Endothelial cell of umbilical vein (primary cell): ENCODE data around the gene GUCY2D. TPM values are rescaled to one million over a fixed set of nuclear protein-coding genes. Genes with fewer than 3 reads are reported as not detected.

ENCODE experiments used
- BruUV-seq: library from RNA; stranded (reverse); fragments of 400-500 nt; replicated peaks from 2 replicates; lab custom pipeline; 2021; lab: Mats Ljungman, UMichigan
- CTCF ChIA-PET: fragments of 300-600, 350-600 bp; sonication (Branson Sonifier 250); formaldehyde crosslinking; loops from one replicate; lab custom pipeline; 2021; ENCODE audit warnings: antibody characterized with exemption, inconsistent platforms; lab: Charles Lee
- POLR2A ChIA-PET: fragments of 300-600, 350-600 bp; sonication (Branson Sonifier 250); formaldehyde crosslinking; loops from one replicate; lab custom pipeline; 2021; ENCODE audit warnings: antibody characterized with exemption, inconsistent platforms; lab: Charles Lee
- DNase-seq: peaks from one replicate; pipeline ENCODE4 v3.0.0-alpha.2; 2011; ENCODE audit warnings: low read depth, low spot score
- FAIRE-seq: peaks from 2 replicates; lab custom pipeline; 2011; peaks lifted over from hg19 to GRCh38; lab: Jason Lieb, UNC
- H2AFZ ChIP-seq: 2 replicates; pipeline ENCODE4 v1.6.0; 2012; ENCODE audit warnings: low read depth, low read length, control low read depth, inconsistent platforms
- H3K27ac ChIP-seq: 2 replicates; pipeline ENCODE4 v1.5.1; 2011; ENCODE audit warnings: low read depth, mild to moderate bottlenecking, control low read depth, low read length, moderate library complexity; ENCODE audit not compliant: insufficient read depth
- H3K27me3 ChIP-seq, 2 experiments: 2 replicates each; pipeline versions ENCODE4 v1.6.0 to v1.6.1; 2011; ENCODE audit warnings: low read length in 2 of 2, mixed read lengths in 1 of 2; ENCODE audit not compliant: control insufficient read depth in 2 of 2, insufficient read depth in 2 of 2
- H3K36me3 ChIP-seq, 2 experiments: 2 replicates in 1 of 2; 3 replicates in 1 of 2; pipeline ENCODE4 v1.5.1; 2011; ENCODE audit warnings: low read length in 2 of 2, mild to moderate bottlenecking in 1 of 2, moderate library complexity in 1 of 2; ENCODE audit not compliant: control insufficient read depth in 2 of 2, insufficient read depth in 2 of 2; ENCODE audit errors: extremely low read depth in 1 of 2
- H3K4me1 ChIP-seq: 3 replicates; pipeline ENCODE4 v1.5.1; 2011; ENCODE audit warnings: mild to moderate bottlenecking, low read length; ENCODE audit not compliant: control insufficient read depth, insufficient read depth; ENCODE audit errors: extremely low read depth
- H3K4me2 ChIP-seq: 2 replicates; pipeline ENCODE4 v1.6.1; 2011; ENCODE audit warnings: low read length, control low read depth, mixed read lengths; ENCODE audit not compliant: insufficient read depth
- H3K4me3 ChIP-seq, 3 experiments: fragments of 200-600 bp in 1 of 3; sonication (generic), shearing (Covaris generic) in 1 of 3; replicated peaks in 1 of 3; 2 replicates each; pipeline ENCODE4 v1.5.1; 2011 to 2016; ENCODE audit warnings: control low read depth in 3 of 3, low read length in 3 of 3, mild to moderate bottlenecking in 2 of 3, inconsistent platforms in 1 of 3, low read depth in 1 of 3, moderate library complexity in 1 of 3; ENCODE audit not compliant: insufficient read depth in 1 of 3
- H3K79me2 ChIP-seq: 2 replicates; pipeline ENCODE4 v1.6.0; 2012; ENCODE audit warnings: low read length, inconsistent platforms; ENCODE audit not compliant: control insufficient read depth, insufficient read depth
- H3K9ac ChIP-seq: replicated peaks from 2 replicates; pipeline ENCODE3; 2011; ENCODE audit warnings: low read length, control low read depth; ENCODE audit not compliant: insufficient read depth; ENCODE audit errors: extremely low read depth
- H3K9me1 ChIP-seq: replicated peaks from 3 replicates; pipeline ENCODE4 v1.6.0; 2011; ENCODE audit warnings: mild to moderate bottlenecking, low read length; ENCODE audit not compliant: control insufficient read depth, insufficient read depth; ENCODE audit errors: extremely low read depth
- H3K9me3 ChIP-seq: replicated peaks from 2 replicates; pipeline ENCODE4 v1.5.1; 2012; ENCODE audit warnings: low read length, inconsistent platforms; ENCODE audit not compliant: control insufficient read depth, insufficient read depth
- H4K20me1 ChIP-seq: replicated peaks from 2 replicates; pipeline ENCODE3; 2011; ENCODE audit warnings: mild to moderate bottlenecking, low read length; ENCODE audit not compliant: control insufficient read depth, insufficient read depth; ENCODE audit errors: extremely low read depth
- CTCF ChIP-seq, 2 donors: IDR thresholded peaks; 1 replicate in 1 of 2; 2 replicates in 1 of 2; pipeline ENCODE4 v1.5.1; 2011; ENCODE audit warnings: low read length in 2 of 2, mild to moderate bottlenecking in 2 of 2, moderate library complexity in 2 of 2, control low read depth in 1 of 2, inconsistent platforms in 1 of 2, low read depth in 1 of 2; ENCODE audit not compliant: insufficient read depth in 1 of 2; ENCODE audit errors: extremely low read depth in 1 of 2
- EZH2 ChIP-seq: IDR thresholded peaks from 2 replicates; pipeline ENCODE4 v1.6.1; 2012; ENCODE audit warnings: borderline replicate concordance, low read depth, mild to moderate bottlenecking, moderate library complexity, low read length, inconsistent platforms; ENCODE audit not compliant: severe bottlenecking
- GATA2 ChIP-seq: IDR thresholded peaks from 2 replicates; pipeline ENCODE4 v1.7.0; 2011; ENCODE audit warnings: low read depth, mild to moderate bottlenecking, moderate library complexity, mixed read lengths, low read length; ENCODE audit not compliant: insufficient read length, insufficient read depth
- JUN ChIP-seq: IDR thresholded peaks from 2 replicates; pipeline ENCODE4 v1.6.1; 2011; ENCODE audit warnings: borderline replicate concordance, low read depth; ENCODE audit not compliant: insufficient read length, insufficient read depth
- MAX ChIP-seq: IDR thresholded peaks from 2 replicates; pipeline ENCODE4 v1.6.1; 2011; ENCODE audit not compliant: insufficient read depth, insufficient read length
- MYC ChIP-seq: IDR thresholded peaks from one replicate; pipeline ENCODE4 v1.6.1; 2011; ENCODE audit warnings: mild to moderate bottlenecking, low read depth, low read length
- POLR2A ChIP-seq: IDR thresholded peaks from 2 replicates; pipeline ENCODE4 v1.6.1; 2012; ENCODE audit warnings: low read depth, mild to moderate bottlenecking, control low read depth, low read length
- POLR2AphosphoS5 ChIP-seq: IDR thresholded peaks from 2 replicates; pipeline ENCODE4 v1.6.1; 2012; ENCODE audit warnings: low read depth, mild to moderate bottlenecking, control low read depth, low read length, moderate library complexity; ENCODE audit not compliant: insufficient read depth
- dilution Hi-C: fragments of 300-500 bp; cut with MboI; formaldehyde crosslinking; loops from one replicate; pipeline ENCODE4 v1.15.0; 2019; ENCODE audit warnings: low sequenced_read_pairs; ENCODE audit not compliant: extremely low pct_ligation_motif_present
- intact Hi-C: fragments of 100-400 bp; cut with micrococcal nuclease; formaldehyde crosslinking; loops from one replicate; pipeline ENCODE4 v1.10.0; 2022
- polyA plus RNA-seq, 4 experiments: library from polyadenylated mRNA; depleted of rRNA in 3 of 4; stranded (reverse) in 3 of 4; unstranded in 1 of 4; fragments of >200 nt; gene quantifications; 2 replicates each; pipeline versions ENCODE4 v1.2.1 to v1.2.3, GENCODE V29; 2011 to 2012; ENCODE audit warnings: missing spikeins in 1 of 4
- total RNA-seq: library from RNA; stranded (reverse); gene quantifications from 2 replicates; pipeline ENCODE4 v1.2.3, GENCODE V29; 2021

The GUCY2D gene
- total and polyA plus RNA-seq, 2 donors (not counting 3 experiments of a cell fraction or from before 2014, with no cell fraction given), result not detected

GRCh38 chr17:7969433-7969832 is 33.0 kb upstream of the GUCY2D start:
- TF ChIP-seq GATA2 (no peak), POLR2A (no peak), JUN (no peak), MAX (no peak)
- no TSS peak for BruUV-seq
- H3K27me3 ChIP-seq, result peaks cover 0 to 2% of the 10 kb centered on the region in 2 experiments
- H3K27ac ChIP-seq, result no peak overlapping the region
- H3K4me3 ChIP-seq, result no peak overlapping the region
- no peaks in the 10 kb centered on the region for H3K4me1 ChIP-seq
- CTCF ChIA-PET, result interaction anchor here (2.6 kb wide), 1 partner anchor 21 kb away, joined by 7 read pairs; no protein-coding TSS in a partner anchor
- dilution Hi-C loops (no loop called here), intact Hi-C loops (no loop called here)
- POLR2A ChIA-PET, result interaction anchor here (0.7 kb wide), 1 partner anchor 25 kb away, joined by 7 read pairs; no protein-coding TSS in a partner anchor
- no peaks in the 10 kb centered on the region for H3K9me1 ChIP-seq
- FAIRE-seq (no peak), DNase-seq (no peak)
- no peaks in the 10 kb centered on the region for H3K9me3 ChIP-seq
- no peak overlapping the region for H3K4me2 ChIP-seq
- no peak overlapping the region for H3K9ac ChIP-seq
- no peaks in the 10 kb centered on the region for H4K20me1 ChIP-seq
- H3K36me3 ChIP-seq, result no peaks in the 10 kb centered on the region
- H2AFZ ChIP-seq, result no peak overlapping the region
- H3K79me2 ChIP-seq, result no peaks in the 10 kb centered on the region

- Histone ChIP-seq H3K9me1 (no peaks in the 10 kb centered on the region), H2AFZ (no peak overlapping the region), H3K79me2 (no peaks in the 10 kb centered on the region), H3K9me3 (peaks cover 6% of the 10 kb centered on the region), H3K9ac (no peak overlapping the region), H3K4me2 (no peak overlapping the region), H4K20me1 (no peaks in the 10 kb centered on the region), H3K36me3 (no peaks in the 10 kb centered on the region), H3K4me3 (no peak overlapping the region), H3K27me3 (peaks cover 0 to 2% of the 10 kb centered on the region in 2 experiments), H3K27ac (no peak overlapping the region), H3K4me1 (no peaks in the 10 kb centered on the region)
- intact Hi-C loops (no loop called here), dilution Hi-C loops (no loop called here)
- TF ChIP-seq MYC (no peak), MAX (no peak), CTCF (IDR thresholded peaks at IDR 0.05; ENCODE audit: extremely low read depth in 1 of 2, insufficient read depth in 1 of 2, low read depth in 1 of 2, low read length in 2 of 2) (no peak), EZH2 (no peak), GATA2 (no peak), JUN (no peak), POLR2AphosphoS5 (no peak)
- POLR2A ChIA-PET, result no interaction called here
- FAIRE-seq (no peak), DNase-seq (no peak)
- CTCF ChIA-PET, result interaction anchor here (1.3 to 3.4 kb wide), 7 partner anchors 11 to 70 kb away, joined by 3 to 25 read pairs (median 5); partner anchors contain the start of genes CNTROB and TRAPPC1
- no TSS peak for BruUV-seq
These were observed 30.8 kb upstream of the GUCY2D start for GRCh38 chr17:7971651-7972050.
